HuH-7.5 (cell line): ENCODE measurements around the gene ARSJ.
"Not testable (repeated sequence)": the region's sequence is repeated elsewhere in the genome, so short reads cannot be mapped to it uniquely, and the experiment has no call there.

Source experiments
- DNase-seq: peaks from one replicate; pipeline ENCODE4 v3.0.0; 2011; ENCODE audit warnings: low spot score

Gene ARSJ

GRCh38 chr4:113979148-113979904 lies at the start of gene ARSJ:
ARSJ (minus strand) TSS chr4:113979647; CDS start chr4:113978834, 813 bp downstream.
- peak; percentile 42 for DNase-seq

GRCh38 chr4:114028071-114028470 lies 48.6 kb upstream of the ARSJ start:
- DNase-seq: no peak

GRCh38 chr4:114027596-114027995 lies 48.1 kb upstream of the ARSJ start:
- no peak for DNase-seq

GRCh38 chr4:114026447-114026846 lies 47.0 kb upstream of the ARSJ start:
- DNase-seq: no peak

- no peak for DNase-seq
Measured at GRCh38 chr4:114025176-114025777, 45.8 kb upstream of the ARSJ start.

GRCh38 chr4:114021451-114021850 lies 42.0 kb upstream of the ARSJ start:
- DNase-seq: no peak

GRCh38 chr4:114019969-114020358 lies 40.5 kb upstream of the ARSJ start:
- no peak for DNase-seq

- DNase-seq: no peak
Measured at GRCh38 chr4:114019276-114019968, 40.0 kb upstream of the ARSJ start.

- no peak for DNase-seq
Measured at GRCh38 chr4:114017120-114017917, 37.9 kb upstream of the ARSJ start.

- DNase-seq: no peak
Measured at GRCh38 chr4:114015444-114015899, 36.0 kb upstream of the ARSJ start.

- not testable (repeated sequence) for DNase-seq
Measured at GRCh38 chr4:114013201-114013600, 33.8 kb upstream of the ARSJ start.

- DNase-seq: no peak
Measured at GRCh38 chr4:114012749-114013148, 33.3 kb upstream of the ARSJ start.

GRCh38 chr4:114005569-114006442 lies 26.4 kb upstream of the ARSJ start:
- no peak for DNase-seq

GRCh38 chr4:114004483-114005226 lies 25.2 kb upstream of the ARSJ start:
- not testable (repeated sequence) for DNase-seq

GRCh38 chr4:113998531-113998930 lies 19.1 kb upstream of the ARSJ start:
- DNase-seq: no peak

GRCh38 chr4:113998079-113998478 lies 18.6 kb upstream of the ARSJ start:
- DNase-seq: no peak

GRCh38 chr4:113997206-113997605 lies 17.8 kb upstream of the ARSJ start:
- DNase-seq: no peak

- no peak for DNase-seq
Measured at GRCh38 chr4:113996599-113997177, 17.2 kb upstream of the ARSJ start.

- DNase-seq: no peak
Measured at GRCh38 chr4:113993887-113994286, 14.4 kb upstream of the ARSJ start.

GRCh38 chr4:113990886-113991285 lies 11.4 kb upstream of the ARSJ start:
- DNase-seq: no peak
